ENCODE data around the gene DGAT2.

Gene DGAT2

GRCh38 chr11:75802021-75802912, 33.7 kb downstream of the DGAT2 start:
- no peak for DNase-seq

- DNase-seq, result peak; percentile 44 to 76
These were observed 34.6 kb downstream of the DGAT2 start for GRCh38 chr11:75802913-75803820.

- DNase-seq, result no peak
These were observed 40.5 kb downstream of the DGAT2 start for GRCh38 chr11:75809111-75809510.

- no peak for DNase-seq
These were observed 41.4 kb downstream of the DGAT2 start for GRCh38 chr11:75809991-75810390.

DNA sequence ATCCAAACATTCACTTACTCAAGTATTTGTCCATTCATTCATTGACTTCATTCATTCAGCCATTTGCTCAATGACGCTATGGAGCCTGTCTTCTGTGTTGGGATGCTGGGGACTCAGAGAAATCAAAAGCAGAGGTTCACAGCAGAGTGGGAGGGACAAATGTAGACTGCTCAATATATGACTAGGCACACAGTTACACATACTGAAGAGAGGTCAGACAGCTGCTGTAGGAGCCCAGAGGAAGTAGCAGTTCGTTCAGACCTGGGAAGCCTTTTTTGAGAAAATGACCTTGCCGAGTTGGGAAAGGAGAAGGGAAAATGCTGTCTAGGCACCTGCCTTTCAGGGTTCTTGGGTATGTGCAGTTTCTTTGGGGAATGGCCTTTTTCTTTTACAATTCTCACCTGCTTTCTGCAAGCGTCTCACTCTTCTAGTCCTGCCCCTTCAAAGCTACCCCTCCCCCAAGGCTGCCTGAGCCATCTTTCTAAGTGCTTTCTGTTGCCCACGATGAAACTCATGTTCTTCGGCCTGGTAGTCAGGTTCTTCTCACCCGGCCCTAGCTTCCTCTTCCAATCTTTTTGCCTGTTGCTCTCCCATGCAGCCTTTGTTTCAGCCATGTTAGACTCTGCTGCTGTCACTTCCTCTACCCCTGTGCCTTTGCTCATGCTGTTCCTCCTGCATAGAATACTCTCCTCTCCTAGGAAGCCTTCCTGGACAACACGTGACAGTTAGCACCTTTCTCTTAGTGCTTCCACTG, 42.2 kb downstream of the DGAT2 start:
- no peak for DNase-seq

DNA sequence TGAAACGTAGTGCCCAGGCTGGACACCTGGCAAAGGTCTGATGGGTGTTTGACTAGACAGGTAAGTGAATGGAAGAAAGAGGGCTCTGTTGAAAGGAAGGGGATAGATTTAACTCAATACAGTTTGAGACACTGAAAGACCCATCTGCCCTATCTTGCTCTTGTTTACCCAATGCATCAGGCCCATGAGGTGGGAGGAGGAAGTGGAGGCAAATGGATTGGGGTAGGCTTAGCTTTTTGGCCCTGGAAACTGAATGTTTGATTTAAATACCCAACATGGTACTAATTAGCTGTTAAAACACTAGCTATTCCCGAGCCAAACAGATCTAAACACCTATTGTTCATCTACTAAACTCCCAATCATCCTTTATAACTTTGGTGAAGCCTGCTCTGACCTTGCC, 42.9 kb downstream of the DGAT2 start:
- DNase-seq, result no peak

- no peak for DNase-seq
These were observed 44.0 kb downstream of the DGAT2 start for GRCh38 chr11:75812542-75813040.

GRCh38 chr11:75813124-75813523, 44.5 kb downstream of the DGAT2 start:
- no peak for DNase-seq

DNA sequence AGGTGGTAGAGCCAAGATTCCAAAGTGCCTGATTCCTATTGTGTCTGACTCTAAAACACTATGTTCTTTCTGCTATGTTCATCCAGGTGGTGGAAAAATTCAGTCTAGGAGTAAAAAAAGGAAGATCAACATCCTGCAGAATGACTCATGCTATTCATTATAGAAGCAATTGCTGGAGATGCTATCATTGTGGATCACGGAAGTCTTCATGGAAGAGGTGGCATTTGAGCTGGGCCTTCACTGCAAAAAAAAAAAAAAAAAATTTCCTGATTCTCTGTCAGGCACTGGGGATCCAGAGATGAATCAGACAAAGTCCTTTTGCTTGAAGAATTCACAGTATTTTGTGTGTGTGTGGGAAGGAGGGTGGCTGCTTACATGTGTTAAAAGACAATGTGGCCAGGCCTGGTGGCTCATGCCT, 45.1 kb downstream of the DGAT2 start:
- no peak for DNase-seq

DNA sequence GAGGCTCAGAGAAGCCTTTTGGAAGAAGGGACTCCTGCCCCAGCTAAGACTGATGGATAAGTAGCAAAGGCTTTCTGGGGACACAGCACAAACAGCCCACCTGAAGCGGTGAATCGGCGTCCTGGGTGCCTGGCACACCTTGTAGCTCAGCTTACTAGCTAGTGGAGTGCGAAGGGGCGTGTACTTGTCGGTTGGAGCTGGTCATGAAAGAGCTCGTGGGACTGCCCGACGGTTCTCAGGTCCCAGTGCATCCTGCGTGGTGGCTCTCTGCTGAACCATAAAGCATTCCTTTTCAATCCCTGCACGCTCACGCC, 45.7 kb downstream of the DGAT2 start:
- DNase-seq, result no peak

DNA sequence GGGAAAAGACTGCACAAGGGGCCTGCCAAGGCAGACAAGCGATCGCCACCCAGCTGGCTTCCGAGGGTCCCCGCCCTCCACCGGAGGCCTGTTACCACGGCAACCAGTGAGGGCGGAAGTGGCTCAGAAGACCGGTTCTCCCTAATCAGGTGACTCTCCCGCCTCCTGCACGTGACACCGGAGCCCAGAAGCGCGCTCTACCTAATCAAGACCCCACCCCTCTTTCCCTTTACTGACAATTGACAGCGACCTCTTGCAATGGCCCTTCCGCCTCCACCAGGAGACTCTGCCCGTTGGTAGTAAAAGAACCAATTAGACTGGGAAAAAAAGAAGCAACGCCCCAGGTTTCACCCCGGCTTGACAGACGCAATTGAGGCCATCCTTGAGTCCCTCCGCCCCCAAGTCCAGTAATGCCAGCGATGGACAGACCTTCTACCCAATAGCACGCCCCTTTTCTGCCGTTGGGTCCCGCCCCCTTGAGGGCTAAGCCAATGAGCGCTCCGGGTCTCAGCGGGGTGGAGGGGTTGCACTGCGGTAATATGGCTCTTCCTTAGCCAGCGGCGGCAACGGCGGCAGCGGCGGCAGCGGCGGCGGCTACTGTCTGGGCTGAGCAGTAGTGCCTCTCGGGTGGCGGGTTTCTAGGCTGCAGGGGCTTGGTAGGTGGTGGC, 46.2 kb downstream of the DGAT2 start, which contains the start of gene UVRAG:
UVRAG (plus strand) TSS at position 534 of the 668 bp plus-strand sequence. CDS start 198 bp downstream, outside the sequence.
- peak; percentile 100 for DNase-seq

DNA sequence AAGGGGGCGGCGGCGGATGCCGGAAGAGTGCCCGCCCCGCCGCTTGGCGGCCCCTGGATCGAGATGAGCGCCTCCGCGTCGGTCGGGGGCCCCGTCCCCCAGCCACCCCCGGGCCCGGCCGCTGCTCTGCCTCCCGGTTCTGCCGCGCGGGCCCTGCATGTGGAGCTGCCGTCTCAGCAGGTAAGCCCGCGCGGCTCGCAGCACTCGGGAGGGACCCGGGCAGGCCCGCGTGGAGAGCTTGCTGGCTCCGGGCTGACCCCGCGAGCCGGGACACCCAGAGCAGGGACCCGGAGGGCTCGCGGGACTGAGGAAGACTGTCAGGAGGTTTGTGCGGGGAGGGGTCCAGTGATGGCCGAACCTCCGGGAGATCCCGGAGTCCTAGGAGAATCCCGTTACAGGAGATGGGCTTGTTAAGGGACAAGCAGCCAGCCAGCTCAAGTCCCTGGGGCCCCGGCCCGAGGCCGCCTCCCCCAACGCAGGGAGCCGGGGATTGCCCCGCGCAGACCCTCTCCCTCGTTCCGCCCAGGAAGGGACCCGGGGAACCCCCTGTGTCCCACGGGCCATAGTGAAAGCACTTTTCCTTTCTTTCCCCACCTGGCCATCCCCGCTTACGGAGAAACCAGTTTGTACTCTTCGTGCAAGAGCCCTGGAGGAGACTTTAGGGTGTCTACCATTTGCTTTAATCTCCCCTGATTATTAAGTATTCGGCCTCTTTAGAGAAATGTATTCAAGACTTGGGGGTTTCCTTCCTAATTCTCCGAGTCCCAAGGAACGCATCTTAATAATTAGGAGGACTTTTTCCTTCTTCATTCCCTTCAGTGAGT, 47.0 kb downstream of the DGAT2 start:
- DNase-seq, result peak in 1 of 2 experiments; percentile 46

DNA sequence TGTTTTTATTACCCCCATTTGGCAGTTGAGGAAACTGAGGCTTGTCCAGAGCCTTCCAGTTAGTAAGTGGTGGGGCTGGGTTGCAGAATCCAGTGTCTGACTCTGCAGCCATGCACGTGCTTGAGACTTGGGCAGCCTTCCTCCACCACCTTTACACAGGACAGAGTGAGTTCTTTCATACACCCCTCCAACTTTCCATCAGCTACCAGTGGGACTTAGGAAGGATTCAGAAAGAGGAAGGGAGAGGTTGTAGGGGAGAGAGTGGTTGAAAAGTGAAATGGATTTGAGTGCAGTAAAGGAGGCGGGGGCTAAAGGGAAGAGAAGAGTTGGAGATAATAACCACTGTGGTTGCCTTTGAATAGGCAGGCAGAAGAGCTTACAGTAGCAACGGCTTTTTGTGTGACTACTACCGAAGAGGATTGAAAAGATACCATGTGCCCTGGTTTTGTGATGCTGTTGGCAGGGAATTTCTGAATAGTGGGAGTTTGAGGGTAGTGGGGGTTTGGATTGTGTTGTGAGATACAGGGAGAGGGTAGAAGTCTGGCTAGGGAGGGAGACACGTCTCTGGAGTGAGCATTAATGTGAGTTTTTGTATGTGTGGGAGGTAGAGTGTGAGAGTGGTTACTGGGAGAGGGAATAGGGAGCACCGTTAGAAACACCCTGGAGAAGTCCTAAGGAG, 48.1 kb downstream of the DGAT2 start:
- DNase-seq, result no peak

- no peak for DNase-seq
These were observed 52.1 kb downstream of the DGAT2 start for GRCh38 chr11:75820645-75821044.

GRCh38 chr11:75821202-75821601, 52.6 kb downstream of the DGAT2 start:
- DNase-seq, result no peak

- DNase-seq, result no peak
These were observed 54.0 kb downstream of the DGAT2 start for GRCh38 chr11:75822541-75822940.

GRCh38 chr11:75823415-75823814, 54.8 kb downstream of the DGAT2 start:
- DNase-seq, result no peak

DNA sequence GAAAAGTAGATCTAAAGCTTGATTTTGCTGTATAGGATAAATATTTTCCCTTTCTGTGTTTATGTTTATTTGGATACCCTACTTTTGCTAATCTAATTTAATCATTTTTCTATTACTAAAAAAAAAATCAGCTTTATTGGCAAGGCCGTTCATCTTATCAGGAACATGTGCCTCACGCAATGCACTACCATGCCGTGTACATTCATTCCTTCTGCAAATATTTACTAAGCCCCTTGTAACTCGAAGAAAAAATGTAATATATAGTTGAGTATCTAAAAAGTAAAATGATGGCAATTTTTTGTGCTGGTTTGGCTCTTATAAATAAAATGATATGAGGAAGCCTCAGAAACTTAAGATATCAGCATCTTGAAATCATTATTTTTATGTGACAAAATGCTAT, 55.4 kb downstream of the DGAT2 start:
- no peak for DNase-seq

DNA sequence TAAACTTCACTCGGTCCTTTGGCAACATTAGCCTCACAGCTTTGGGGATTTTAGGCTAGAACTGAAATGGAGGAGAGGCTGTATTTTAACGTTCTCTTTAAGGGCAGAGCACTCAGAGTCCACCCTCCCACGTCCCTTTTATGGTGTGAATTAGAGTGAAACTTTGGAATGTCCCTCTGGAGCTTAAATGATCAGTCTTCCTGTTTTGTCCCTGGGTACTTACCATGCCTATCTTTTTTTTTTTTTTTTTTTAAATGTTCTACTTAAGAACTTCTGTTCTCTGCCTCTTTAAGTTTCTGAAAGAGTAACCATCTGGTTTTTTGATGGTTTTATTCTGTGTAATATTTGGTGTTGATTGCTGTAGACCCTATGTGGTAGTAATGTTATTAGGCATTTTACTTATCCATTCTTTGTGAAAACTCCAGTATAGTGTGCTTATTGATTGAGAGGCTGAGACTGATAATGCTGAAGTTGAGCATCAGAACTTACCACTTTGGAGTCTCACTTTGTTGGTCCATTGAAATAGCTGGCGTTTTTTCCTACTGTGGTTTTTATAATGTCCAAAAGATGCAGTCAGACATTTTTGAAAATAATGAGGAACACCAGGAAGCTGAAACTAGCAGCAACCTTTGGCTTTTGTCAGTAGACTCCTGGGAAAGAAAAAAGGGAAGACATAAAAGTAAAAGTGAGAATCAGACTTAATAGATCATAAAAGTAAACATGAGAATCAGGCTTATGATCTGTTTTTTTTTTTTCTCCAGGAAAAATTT, 58.1 kb downstream of the DGAT2 start:
- no peak for DNase-seq

- no peak for DNase-seq
These were observed 59.0 kb downstream of the DGAT2 start for GRCh38 chr11:75827562-75827961.

Measured in NCI-H446 (cell line).